D721Med (cell line): Measurements from ENCODE around the gene OR5H6.
"Not testable (repeated sequence)": the region's sequence is repeated elsewhere in the genome, so short reads cannot be mapped to it uniquely, and the experiment has no call there.

Experiments
- DNase-seq: peaks from one replicate; pipeline ENCODE4 v3.0.0; 2011; ENCODE audit warnings: low spot score; ENCODE audit not compliant: insufficient read length
- FAIRE-seq: peaks from 2 replicates; lab custom pipeline; 2011; peaks lifted over from hg19 to GRCh38; lab: Jason Lieb, UNC
- TF ChIP-seq, protein P1 (sequence below): IDR thresholded peaks from 2 replicates; pipeline ENCODE4 v1.5.1; 2012; ENCODE audit warnings: mild to moderate bottlenecking, control low read depth; ENCODE audit not compliant: insufficient read depth; ENCODE audit errors: missing control alignments

The OR5H6 gene

DNA sequence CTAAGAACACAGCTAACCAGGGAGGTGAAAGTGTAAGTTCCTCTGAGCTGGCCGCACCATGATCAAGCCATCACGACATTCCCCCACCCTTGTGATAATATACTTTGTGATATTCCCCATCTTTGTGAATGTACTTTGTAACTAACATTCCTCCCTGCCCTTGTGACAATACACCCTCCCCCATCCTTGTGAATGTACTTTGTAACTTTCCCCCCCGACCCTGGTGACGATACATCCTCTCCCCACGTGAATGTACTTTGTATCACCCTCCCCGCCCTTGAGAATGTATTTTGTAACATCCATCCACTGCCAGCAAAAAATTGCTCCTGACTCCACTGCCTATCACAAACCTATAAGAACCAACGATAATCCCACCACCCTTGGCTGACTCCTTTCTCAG, 20.2 kb upstream of the OR5H6 start:
- TF ChIP-seq, protein P1, sequence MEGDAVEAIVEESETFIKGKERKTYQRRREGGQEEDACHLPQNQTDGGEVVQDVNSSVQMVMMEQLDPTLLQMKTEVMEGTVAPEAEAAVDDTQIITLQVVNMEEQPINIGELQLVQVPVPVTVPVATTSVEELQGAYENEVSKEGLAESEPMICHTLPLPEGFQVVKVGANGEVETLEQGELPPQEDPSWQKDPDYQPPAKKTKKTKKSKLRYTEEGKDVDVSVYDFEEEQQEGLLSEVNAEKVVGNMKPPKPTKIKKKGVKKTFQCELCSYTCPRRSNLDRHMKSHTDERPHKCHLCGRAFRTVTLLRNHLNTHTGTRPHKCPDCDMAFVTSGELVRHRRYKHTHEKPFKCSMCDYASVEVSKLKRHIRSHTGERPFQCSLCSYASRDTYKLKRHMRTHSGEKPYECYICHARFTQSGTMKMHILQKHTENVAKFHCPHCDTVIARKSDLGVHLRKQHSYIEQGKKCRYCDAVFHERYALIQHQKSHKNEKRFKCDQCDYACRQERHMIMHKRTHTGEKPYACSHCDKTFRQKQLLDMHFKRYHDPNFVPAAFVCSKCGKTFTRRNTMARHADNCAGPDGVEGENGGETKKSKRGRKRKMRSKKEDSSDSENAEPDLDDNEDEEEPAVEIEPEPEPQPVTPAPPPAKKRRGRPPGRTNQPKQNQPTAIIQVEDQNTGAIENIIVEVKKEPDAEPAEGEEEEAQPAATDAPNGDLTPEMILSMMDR = no peak
- no peak for FAIRE-seq
- no peak for DNase-seq

DNA sequence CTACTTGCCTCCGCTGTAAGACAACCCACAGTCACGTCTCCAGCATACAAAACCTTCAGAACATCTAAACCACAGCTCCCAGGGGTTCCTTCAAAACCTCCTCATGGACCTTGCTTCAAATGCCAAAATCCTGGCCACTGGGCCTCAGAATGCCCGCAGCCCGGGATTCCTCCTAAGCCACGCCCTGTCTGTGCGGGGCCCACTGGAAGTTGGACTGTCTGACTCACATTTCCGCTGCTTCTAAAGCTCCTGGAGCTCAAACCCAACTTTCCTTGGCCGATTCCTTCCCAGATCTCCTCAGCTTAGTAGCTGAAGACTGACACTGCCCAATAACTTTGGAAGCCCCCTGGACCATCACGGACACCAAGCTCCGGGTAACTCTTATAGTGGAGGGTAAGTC, 17.9 kb upstream of the OR5H6 start:
- FAIRE-seq (no peak), DNase-seq (no peak)
- TF ChIP-seq, protein P1 = no peak

DNA sequence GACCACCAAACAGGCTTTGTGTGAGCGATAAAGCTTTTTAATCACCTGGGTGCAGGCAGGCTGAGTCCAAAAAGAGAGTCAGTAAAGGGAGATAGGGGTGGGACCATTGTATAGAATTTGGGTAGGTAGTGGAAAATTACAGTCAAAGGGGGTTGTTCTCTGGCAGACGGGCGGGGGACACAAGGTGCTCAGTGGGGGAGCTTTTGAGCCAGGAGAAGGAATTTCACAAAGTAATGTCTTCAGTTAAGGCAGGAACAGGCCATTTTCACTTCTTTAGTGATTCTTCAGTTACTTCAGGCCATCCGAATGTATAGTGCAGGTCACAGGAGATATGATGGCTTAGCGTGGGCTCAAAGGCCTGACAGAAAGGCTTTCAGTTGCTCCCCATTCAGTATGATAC, 8.0 kb upstream of the OR5H6 start:
- not testable (repeated sequence) for FAIRE-seq, DNase-seq

DNA sequence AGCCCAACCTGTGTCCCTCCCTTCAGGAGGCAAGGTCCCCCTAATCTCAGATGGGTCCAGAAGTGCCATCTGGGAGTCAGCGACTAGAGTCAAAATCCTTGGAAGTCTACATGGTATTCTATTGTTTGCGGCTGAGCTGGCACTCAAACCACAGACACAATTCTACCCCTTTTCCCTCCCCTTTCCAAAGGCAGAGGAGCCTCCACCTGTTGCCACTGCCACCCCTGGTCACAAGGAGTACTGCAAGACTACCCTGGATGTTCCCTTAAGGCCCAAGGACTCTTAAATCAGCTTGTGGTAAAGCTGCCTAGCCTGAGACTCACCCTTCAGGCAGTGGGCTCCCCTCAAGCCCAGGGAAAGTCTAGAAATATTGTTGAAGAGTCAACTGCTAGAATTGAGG, 4.3 kb upstream of the OR5H6 start:
- FAIRE-seq = no peak
- TF ChIP-seq, protein P1 = no peak
- no peak for DNase-seq

DNA sequence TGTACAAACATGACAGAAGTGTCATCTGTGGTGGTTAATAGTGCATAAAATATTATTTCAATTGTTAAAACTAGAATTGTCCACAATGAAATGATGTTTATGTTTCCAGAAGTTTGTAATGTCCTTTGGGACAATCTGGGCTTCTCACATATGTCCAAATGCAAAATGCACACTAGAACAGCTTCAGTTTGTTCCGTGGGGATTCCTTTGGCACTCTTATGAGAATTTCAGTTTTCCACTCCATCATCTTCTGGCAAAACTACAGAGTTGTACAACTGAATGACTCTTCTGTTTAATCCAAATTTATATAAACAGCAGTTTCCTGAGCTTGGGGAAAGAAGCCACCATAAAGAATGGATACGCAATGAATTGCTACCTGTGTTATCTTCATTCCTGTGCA, 2.0 kb upstream of the OR5H6 start:
- TF ChIP-seq, protein P1 = no peak
- FAIRE-seq (no peak), DNase-seq (no peak)

DNA sequence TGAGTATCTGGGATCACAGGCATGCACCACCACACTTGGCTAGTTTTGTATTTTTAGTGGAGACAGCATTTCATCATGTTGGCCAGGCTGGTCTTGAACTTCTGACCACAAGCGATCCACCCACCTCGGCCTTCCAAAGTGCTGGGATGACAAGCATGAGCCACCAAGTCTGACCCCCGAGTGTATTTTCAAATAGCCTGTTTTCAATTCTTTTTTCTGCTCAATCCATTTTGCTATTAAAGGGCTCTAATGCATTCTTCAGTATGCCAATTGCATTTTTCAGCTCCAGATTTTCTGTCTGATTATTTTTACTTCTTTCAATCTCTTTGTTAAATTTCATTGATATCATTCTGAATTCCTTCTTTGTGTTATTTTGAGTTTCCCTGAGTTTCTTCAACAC, 5.8 kb downstream of the OR5H6 start:
- TF ChIP-seq, protein P1 = no peak
- no peak for DNase-seq
- no peak for FAIRE-seq

DNA sequence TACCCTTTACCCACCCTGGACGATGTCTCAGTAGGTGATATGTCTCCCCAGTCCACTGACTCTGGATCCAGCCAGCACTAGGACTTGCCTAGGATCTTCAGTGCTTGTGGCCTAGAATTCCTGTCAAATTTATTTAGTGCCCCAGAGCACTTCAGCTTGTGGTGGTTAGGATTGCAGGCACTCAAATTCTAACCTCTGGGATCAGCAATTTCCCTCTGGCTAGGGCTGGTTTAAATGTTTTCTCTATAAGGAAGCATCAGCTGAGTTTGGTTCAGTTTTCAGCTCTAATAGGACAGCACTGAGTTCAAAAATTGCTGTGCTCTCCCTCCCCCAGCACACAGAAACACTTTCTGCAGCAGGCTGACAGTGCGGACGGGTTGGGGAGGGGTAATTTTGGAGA, 8.1 kb downstream of the OR5H6 start:
- DNase-seq (no peak), FAIRE-seq (no peak)
- TF ChIP-seq, protein P1 = no peak

DNA sequence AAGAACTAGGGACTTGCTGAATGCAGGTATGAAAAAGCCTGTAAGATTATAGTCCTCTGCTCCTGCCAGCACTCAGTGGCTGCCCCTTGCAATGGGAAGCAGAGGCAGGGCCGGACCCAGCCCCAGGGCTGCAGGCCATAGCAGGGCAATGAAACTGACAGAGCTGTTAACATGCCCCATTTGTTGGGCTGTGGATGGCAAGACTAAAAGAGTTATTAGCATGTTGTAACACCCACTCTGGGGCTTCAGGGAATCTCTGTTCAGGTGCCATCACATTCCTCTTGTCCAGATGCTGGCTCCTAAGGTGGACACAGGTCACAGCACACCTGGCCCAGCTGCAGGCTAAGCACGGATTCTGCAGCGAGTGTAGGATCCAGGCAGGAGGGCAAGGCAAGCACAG, 10.9 kb downstream of the OR5H6 start:
- TF ChIP-seq, protein P1 = no peak
- FAIRE-seq (no peak), DNase-seq (no peak)
